MCF 10A (cell line): ENCODE data around the gene DIAPH2. TPM values are rescaled to one million over a fixed set of nuclear protein-coding genes. Genes with fewer than 3 reads are reported as not detected.

ENCODE experiments used
- BruUV-seq: library from RNA; stranded (reverse); fragments of 400-500 nt; replicated peaks from 2 replicates; lab custom pipeline; 2021; lab: Mats Ljungman, UMichigan
- CTCF ChIA-PET: fragments of 300-600 bp; sonication (Branson Sonifier 250); formaldehyde crosslinking; extraction: SDS; loops from one replicate; lab custom pipeline; 2021; ENCODE audit warnings: antibody characterized with exemption, inconsistent platforms; lab: Yijun Ruan, JAX
- POLR2A ChIA-PET: fragments of 300-600, 350-650 bp; sonication (Branson Sonifier 250); formaldehyde crosslinking; extraction: SDS; loops from one replicate; lab custom pipeline; 2020; ENCODE audit warnings: antibody characterized with exemption, inconsistent platforms; lab: Yijun Ruan, JAX
- DNase-seq: peaks from one replicate; pipeline ENCODE4 v3.0.0-alpha.2; 2018; ENCODE audit not compliant: unreplicated experiment
- H3K27ac Mint-ChIP-seq: one replicate; pipeline ENCODE4 v1.8.0; 2022; ENCODE audit warnings: mild to moderate bottlenecking, low read depth, mixed read lengths; ENCODE audit not compliant: unreplicated experiment
- H3K27me3 Mint-ChIP-seq: one replicate; pipeline ENCODE4 v1.8.0; 2022; ENCODE audit warnings: mixed read lengths; ENCODE audit not compliant: insufficient read depth, unreplicated experiment
- H3K36me3 Mint-ChIP-seq: one replicate; pipeline ENCODE4 v1.8.0; 2022; ENCODE audit warnings: mild to moderate bottlenecking, moderate library complexity, mixed read lengths; ENCODE audit not compliant: insufficient read depth, unreplicated experiment
- H3K4me1 Mint-ChIP-seq: one replicate; pipeline ENCODE4 v1.8.0; 2022; ENCODE audit warnings: mixed read lengths; ENCODE audit not compliant: insufficient read depth, unreplicated experiment
- H3K4me3 Mint-ChIP-seq: one replicate; pipeline ENCODE4 v1.8.0; 2022; ENCODE audit warnings: mild to moderate bottlenecking, moderate library complexity, mixed read lengths; ENCODE audit not compliant: unreplicated experiment
- H3K9me3 Mint-ChIP-seq: one replicate; pipeline ENCODE4 v1.8.0; 2022; ENCODE audit warnings: mixed read lengths; ENCODE audit not compliant: unreplicated experiment
- intact Hi-C: fragments of 100-400 bp; cut with micrococcal nuclease; formaldehyde crosslinking; loops from 2 replicates; pipeline ENCODE4 v1.14.1; 2022
- total RNA-seq: library from RNA; stranded (reverse); gene quantifications from 2 replicates; pipeline ENCODE4 v1.2.3, GENCODE V29; 2022
- TF ChIP-seq, protein P1 (sequence below): fragments of 200-600 bp; IDR thresholded peaks from one replicate; pipeline ENCODE4 v1.8.0; 2022; ENCODE audit warnings: antibody characterized with exemption, mild to moderate bottlenecking; ENCODE audit not compliant: unreplicated experiment

DIAPH2 gene
- total RNA-seq, 1 experiment from 2014 or later: 17.6 TPM

DNA sequence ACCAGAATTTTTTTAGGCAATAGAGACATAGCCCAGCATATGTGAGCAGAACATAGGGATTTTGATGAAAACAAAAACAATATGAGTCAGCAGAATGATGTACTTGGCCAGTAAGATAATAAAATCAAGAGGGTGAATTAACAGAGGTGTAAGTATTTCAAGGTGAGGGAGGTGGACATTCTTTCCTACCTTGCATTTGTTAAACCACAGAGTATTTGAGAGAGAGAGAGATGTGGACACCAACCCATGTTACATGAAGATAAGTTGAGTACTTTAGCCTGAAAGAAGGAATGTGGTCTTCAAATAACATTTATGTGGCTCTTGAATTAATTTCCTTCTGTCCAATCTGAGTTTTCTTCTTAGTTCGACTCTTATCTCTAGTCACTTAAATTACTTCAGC, 68.6 kb downstream of the DIAPH2 start:
- intact Hi-C loops: loop anchor here (5.0 kb wide), 1 partner anchor 381 kb away; no protein-coding TSS in a partner anchor
- Mint-ChIP-seq H3K27ac (no peak overlapping the region), H3K9me3 (peaks cover 6% of the 10 kb centered on the region), H3K4me1 (peaks cover 13% of the 10 kb centered on the region), H3K36me3 (no peaks in the 10 kb centered on the region), H3K4me3 (no peak overlapping the region), H3K27me3 (peaks cover 31% of the 10 kb centered on the region)
- CTCF ChIA-PET: no interaction called here
- no TSS peak for BruUV-seq
- TF ChIP-seq, protein P1, sequence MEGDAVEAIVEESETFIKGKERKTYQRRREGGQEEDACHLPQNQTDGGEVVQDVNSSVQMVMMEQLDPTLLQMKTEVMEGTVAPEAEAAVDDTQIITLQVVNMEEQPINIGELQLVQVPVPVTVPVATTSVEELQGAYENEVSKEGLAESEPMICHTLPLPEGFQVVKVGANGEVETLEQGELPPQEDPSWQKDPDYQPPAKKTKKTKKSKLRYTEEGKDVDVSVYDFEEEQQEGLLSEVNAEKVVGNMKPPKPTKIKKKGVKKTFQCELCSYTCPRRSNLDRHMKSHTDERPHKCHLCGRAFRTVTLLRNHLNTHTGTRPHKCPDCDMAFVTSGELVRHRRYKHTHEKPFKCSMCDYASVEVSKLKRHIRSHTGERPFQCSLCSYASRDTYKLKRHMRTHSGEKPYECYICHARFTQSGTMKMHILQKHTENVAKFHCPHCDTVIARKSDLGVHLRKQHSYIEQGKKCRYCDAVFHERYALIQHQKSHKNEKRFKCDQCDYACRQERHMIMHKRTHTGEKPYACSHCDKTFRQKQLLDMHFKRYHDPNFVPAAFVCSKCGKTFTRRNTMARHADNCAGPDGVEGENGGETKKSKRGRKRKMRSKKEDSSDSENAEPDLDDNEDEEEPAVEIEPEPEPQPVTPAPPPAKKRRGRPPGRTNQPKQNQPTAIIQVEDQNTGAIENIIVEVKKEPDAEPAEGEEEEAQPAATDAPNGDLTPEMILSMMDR: no peak
- DNase-seq: no peak
- POLR2A ChIA-PET: no interaction called here

DNA sequence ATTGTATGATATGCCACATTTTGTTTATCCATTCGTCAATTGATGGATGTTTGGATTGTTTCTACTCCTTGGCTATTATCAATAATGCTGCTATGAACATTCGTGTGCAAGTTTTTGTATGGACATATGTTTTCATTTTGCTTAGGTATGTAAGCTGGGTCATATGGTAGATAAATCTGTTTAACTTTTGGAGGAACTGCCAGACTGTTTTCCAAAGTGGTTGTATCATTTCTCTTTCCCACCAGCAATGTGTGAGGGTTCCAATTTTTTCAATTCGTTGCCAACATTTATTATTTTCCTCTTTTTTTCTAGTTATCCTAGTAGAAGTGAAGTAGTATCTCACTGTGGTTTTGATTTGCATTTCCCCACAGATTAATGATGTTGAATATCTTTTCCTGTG, 71.8 kb downstream of the DIAPH2 start:
- Mint-ChIP-seq H3K36me3 (no peaks in the 10 kb centered on the region), H3K9me3 (peaks cover 6% of the 10 kb centered on the region), H3K27ac (no peak overlapping the region), H3K27me3 (peaks cover 31% of the 10 kb centered on the region), H3K4me1 (peaks cover 13% of the 10 kb centered on the region), H3K4me3 (no peak overlapping the region)
- ChIA-PET POLR2A (no interaction called here), CTCF (no interaction called here)
- intact Hi-C loops: no loop called here
- no peak for DNase-seq
- TF ChIP-seq, protein P1: no peak
- no TSS peak for BruUV-seq

GRCh38 chrX:96761566-96761965, 76.9 kb downstream of the DIAPH2 start:
- no peaks in the 10 kb centered on the region for H3K36me3 Mint-ChIP-seq
- BruUV-seq: no TSS peak
- POLR2A ChIA-PET: interaction anchor here (0.9 kb wide), 1 partner anchor 13 kb away, joined by 3 read pairs; no protein-coding TSS in a partner anchor
- no peak for DNase-seq
- H3K9me3 Mint-ChIP-seq: no peaks in the 10 kb centered on the region
- no peak overlapping the region for H3K27ac Mint-ChIP-seq
- H3K4me3 Mint-ChIP-seq: no peak overlapping the region
- intact Hi-C loops: no loop called here
- CTCF ChIA-PET: interaction anchor here (0.6 kb wide), 2 partner anchors 997 to 1835 kb away, joined by 3 read pairs; no protein-coding TSS in a partner anchor
- H3K27me3 Mint-ChIP-seq: peaks cover 35% of the 10 kb centered on the region
- H3K4me1 Mint-ChIP-seq: no peaks in the 10 kb centered on the region
- TF ChIP-seq, protein P1: no peak

- H3K27me3 Mint-ChIP-seq: peaks cover 54% of the 10 kb centered on the region
- CTCF ChIA-PET: no interaction called here
- no peak for DNase-seq
- no peaks in the 10 kb centered on the region for H3K4me1 Mint-ChIP-seq
- TF ChIP-seq, protein P1: no peak
- no peak overlapping the region for H3K27ac Mint-ChIP-seq
- POLR2A ChIA-PET: no interaction called here
- no peak overlapping the region for H3K4me3 Mint-ChIP-seq
- H3K9me3 Mint-ChIP-seq: no peaks in the 10 kb centered on the region
- intact Hi-C loops: no loop called here
- no TSS peak for BruUV-seq
- no peaks in the 10 kb centered on the region for H3K36me3 Mint-ChIP-seq
Observed at GRCh38 chrX:96763608-96764007, 79.0 kb downstream of the DIAPH2 start.
